Measurements from ENCODE around the gene TERT.

Gene TERT

DNA sequence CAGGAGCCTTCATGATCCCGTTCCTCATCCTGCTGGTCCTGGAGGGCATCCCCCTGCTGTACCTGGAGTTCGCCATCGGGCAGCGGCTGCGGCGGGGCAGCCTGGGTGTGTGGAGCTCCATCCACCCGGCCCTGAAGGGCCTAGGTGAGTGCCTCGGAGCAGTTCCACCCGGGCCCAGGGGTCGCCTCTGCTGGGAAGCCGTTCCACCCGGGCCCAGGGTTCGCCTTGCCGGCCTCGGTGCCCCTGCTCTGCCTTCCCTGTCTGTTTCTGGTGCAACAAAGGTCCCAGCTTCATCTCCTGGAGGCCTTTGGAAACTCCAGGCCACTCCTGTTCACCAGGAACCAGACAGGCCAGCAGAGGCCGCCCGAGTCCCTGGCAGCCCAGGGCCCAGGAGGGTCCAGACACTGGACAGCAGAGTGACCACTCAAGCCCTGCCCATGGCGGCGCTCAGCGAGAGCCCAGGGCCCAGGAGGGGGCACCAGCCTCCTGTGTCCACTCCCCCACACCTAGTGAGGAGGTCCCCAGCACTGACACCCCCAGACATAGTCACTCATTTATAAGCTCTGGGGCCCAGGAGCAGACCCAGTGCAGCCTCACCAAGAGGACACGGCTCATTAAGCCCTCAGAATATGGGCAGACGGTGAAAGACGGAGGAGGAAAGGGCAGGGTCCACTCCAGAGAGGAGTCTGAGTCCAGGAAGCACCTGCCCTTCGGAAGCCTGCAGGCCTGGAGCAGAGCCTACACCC lies 86.0 kb downstream of the TERT start:
- Histone ChIP-seq H3K9ac (ENCODE audit: low read length) (no peak overlapping the region), H3K4ac (ENCODE audit: low read depth, low read length) (no peak overlapping the region), H2BK5ac (ENCODE audit: low read length) (no peak overlapping the region), H3K18ac (ENCODE audit: low read length) (no peak overlapping the region), H2BK120ac (ENCODE audit: low read depth, low read length) (no peak overlapping the region), H3K79me1 (ENCODE audit: low read length) (no peaks in the 10 kb centered on the region), H3K4me1 (ENCODE audit: control insufficient read depth, low read depth, low read length) (no peaks in the 10 kb centered on the region), H3K4me3 (ENCODE audit: low read length) (no peak overlapping the region), H3K56ac (ENCODE audit: low read length) (no peak overlapping the region), H3K27me3 (ENCODE audit: insufficient read depth, low read length, poor library complexity) (no peaks in the 10 kb centered on the region), H4K8ac (ENCODE audit: low read depth, low read length) (no peak overlapping the region), H2AK5ac (ENCODE audit: low read length) (no peak overlapping the region), H3K79me2 (ENCODE audit: control insufficient read depth, insufficient read depth, low read length) (no peaks in the 10 kb centered on the region), H2BK15ac (replicated peaks; ENCODE audit: low read depth) (no peak overlapping the region), H3K27ac (ENCODE audit: low read depth, low read length) (no peak overlapping the region), H3K4me2 (ENCODE audit: low read length) (no peak overlapping the region), H3K23ac (ENCODE audit: low read length) (no peak overlapping the region), H3K36me3 (ENCODE audit: control insufficient read depth, insufficient read depth, low read length) (no peaks in the 10 kb centered on the region), H4K5ac (ENCODE audit: low read length) (no peak overlapping the region)
- no CpG with 5 or more reads among the region's 24 CpGs for WGBS (ENCODE audit: extremely low coverage, insufficient coverage, low lambda C conversion rate)
- DNase-seq, result no peak

DNA sequence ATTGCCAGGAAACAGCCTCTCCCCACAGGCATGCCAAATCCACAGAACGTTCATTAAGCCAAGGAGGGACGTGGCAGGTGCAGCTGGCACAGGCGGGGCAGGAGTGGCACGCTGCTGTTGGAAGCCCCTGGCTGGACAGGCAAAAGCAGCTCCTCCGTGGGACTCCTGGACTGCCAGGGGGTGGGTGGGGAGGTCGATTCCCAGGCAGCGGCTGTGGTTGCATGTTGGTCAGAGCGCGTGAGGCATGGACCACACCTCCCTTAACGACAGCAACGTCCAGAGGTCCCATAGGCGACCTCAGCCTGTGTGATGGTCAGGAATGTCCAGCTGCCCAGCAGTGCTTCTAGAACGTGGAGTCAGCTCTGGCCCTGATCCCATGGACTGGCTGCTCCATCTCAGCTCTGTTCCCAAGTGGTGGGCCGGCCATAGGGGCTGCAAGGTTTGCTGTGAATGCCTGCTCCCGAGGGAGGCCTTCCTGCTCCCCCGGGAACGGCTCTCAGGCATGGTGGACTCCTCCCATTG lies 86.6 kb downstream of the TERT start:
- no peak overlapping the region for H3K4ac ChIP-seq (ENCODE audit: low read depth, low read length)
- no peaks in the 10 kb centered on the region for H3K36me3 ChIP-seq (ENCODE audit: control insufficient read depth, insufficient read depth, low read length)
- H4K8ac ChIP-seq (ENCODE audit: low read depth, low read length), result no peak overlapping the region
- no peaks in the 10 kb centered on the region for H3K27me3 ChIP-seq (ENCODE audit: insufficient read depth, low read length, poor library complexity)
- H3K18ac ChIP-seq (ENCODE audit: low read length), result no peak overlapping the region
- H2BK15ac ChIP-seq (replicated peaks; ENCODE audit: low read depth), result no peak overlapping the region
- H4K5ac ChIP-seq (ENCODE audit: low read length), result no peak overlapping the region
- no peak overlapping the region for H3K4me2 ChIP-seq (ENCODE audit: low read length)
- H2BK5ac ChIP-seq (ENCODE audit: low read length), result no peak overlapping the region
- H2BK120ac ChIP-seq (ENCODE audit: low read depth, low read length), result no peak overlapping the region
- H3K27ac ChIP-seq (ENCODE audit: low read depth, low read length), result no peak overlapping the region
- no peak overlapping the region for H3K56ac ChIP-seq (ENCODE audit: low read length)
- H3K79me1 ChIP-seq (ENCODE audit: low read length), result no peaks in the 10 kb centered on the region
- H3K23ac ChIP-seq (ENCODE audit: low read length), result no peak overlapping the region
- no peak for DNase-seq
- no peak overlapping the region for H3K4me3 ChIP-seq (ENCODE audit: low read length)
- H3K79me2 ChIP-seq (ENCODE audit: control insufficient read depth, insufficient read depth, low read length), result no peaks in the 10 kb centered on the region
- no peaks in the 10 kb centered on the region for H3K4me1 ChIP-seq (ENCODE audit: control insufficient read depth, low read depth, low read length)
- no peak overlapping the region for H3K9ac ChIP-seq (ENCODE audit: low read length)
- H2AK5ac ChIP-seq (ENCODE audit: low read length), result no peak overlapping the region
- no CpG with 5 or more reads among the region's 17 CpGs for WGBS (ENCODE audit: extremely low coverage, insufficient coverage, low lambda C conversion rate)

DNA sequence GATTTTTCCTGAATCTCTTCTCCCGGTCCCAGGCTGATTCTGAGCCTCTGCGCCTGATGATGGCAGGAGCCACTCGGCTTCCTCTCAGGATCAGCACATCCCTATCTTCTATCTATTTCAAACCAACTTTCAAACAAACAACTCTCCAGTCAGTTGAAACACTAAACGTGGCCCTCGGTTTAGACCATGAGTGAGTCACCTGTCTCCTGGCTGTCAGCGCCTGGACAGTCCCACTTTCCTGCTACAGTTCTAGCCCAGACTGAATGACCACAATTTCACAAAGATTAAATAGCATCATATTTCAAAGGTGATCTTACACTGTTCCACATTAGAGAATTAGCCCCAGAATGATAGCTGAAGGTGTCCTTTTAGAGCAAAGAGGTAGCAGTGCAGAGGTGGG lies 87.3 kb downstream of the TERT start:
- no peaks in the 10 kb centered on the region for H3K27me3 ChIP-seq (ENCODE audit: insufficient read depth, low read length, poor library complexity)
- no peak overlapping the region for H3K23ac ChIP-seq (ENCODE audit: low read length)
- 100% methylated on average over 1 of the region's 6 CpGs for WGBS (ENCODE audit: extremely low coverage, insufficient coverage, low lambda C conversion rate)
- no peak overlapping the region for H2BK120ac ChIP-seq (ENCODE audit: low read depth, low read length)
- H4K5ac ChIP-seq (ENCODE audit: low read length), result no peak overlapping the region
- no peaks in the 10 kb centered on the region for H3K36me3 ChIP-seq (ENCODE audit: control insufficient read depth, insufficient read depth, low read length)
- H2BK15ac ChIP-seq (replicated peaks; ENCODE audit: low read depth), result no peak overlapping the region
- H4K8ac ChIP-seq (ENCODE audit: low read depth, low read length), result no peak overlapping the region
- no peaks in the 10 kb centered on the region for H3K79me1 ChIP-seq (ENCODE audit: low read length)
- H3K56ac ChIP-seq (ENCODE audit: low read length), result no peak overlapping the region
- H3K4me1 ChIP-seq (ENCODE audit: control insufficient read depth, low read depth, low read length), result no peaks in the 10 kb centered on the region
- no peak overlapping the region for H3K27ac ChIP-seq (ENCODE audit: low read depth, low read length)
- H3K4me2 ChIP-seq (ENCODE audit: low read length), result no peak overlapping the region
- DNase-seq, result no peak
- H2AK5ac ChIP-seq (ENCODE audit: low read length), result no peak overlapping the region
- no peak overlapping the region for H3K4ac ChIP-seq (ENCODE audit: low read depth, low read length)
- H3K9ac ChIP-seq (ENCODE audit: low read length), result no peak overlapping the region
- no peak overlapping the region for H2BK5ac ChIP-seq (ENCODE audit: low read length)
- no peak overlapping the region for H3K4me3 ChIP-seq (ENCODE audit: low read length)
- no peaks in the 10 kb centered on the region for H3K79me2 ChIP-seq (ENCODE audit: control insufficient read depth, insufficient read depth, low read length)
- H3K18ac ChIP-seq (ENCODE audit: low read length), result no peak overlapping the region

DNA sequence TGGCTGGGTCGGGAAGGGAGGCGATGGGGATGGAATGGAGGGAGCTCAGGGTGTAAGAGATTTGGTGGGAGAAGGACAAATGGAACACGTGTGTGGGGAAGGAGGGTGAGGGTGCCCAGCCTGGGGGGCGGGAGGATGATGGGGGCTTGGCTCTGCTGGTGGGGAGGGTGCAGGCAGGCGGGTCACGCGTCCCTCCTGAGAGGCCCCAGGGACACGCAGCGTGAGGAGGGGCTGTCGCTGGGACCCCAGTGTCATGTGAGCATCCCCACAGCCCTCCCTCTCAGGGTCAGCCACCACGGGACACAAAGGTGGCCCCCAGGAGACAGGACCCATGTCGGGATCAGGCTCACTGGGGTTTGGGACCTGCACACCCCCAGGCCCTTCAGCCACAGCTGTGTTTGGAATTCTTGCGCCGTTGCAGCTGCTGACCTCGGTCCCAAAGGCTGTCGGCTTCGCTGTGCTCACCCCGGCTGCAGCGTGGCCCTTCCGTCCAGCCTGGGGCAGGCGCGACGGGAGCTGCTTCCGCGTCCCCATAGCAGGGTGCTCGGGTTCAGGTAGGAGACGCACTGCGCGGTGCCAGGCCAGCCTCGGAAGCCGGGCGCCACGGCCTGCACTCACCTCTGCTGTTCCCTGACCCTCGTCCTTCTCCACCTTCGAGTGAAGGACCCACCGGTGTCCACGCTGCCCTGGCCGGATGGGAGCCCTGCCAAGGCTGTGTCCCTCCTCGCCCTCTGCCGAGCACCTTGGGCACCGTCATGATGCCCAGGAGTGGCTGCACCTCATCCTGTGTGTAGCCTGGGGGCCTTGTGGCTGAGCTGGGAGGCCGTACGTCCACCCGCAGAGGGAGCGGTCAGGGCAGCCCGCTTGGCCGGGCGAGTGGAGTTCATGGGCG lies 88.1 kb downstream of the TERT start:
- no peak overlapping the region for H2BK15ac ChIP-seq (replicated peaks; ENCODE audit: low read depth)
- no peak overlapping the region for H3K18ac ChIP-seq (ENCODE audit: low read length)
- H3K27me3 ChIP-seq (ENCODE audit: insufficient read depth, low read length, poor library complexity), result no peaks in the 10 kb centered on the region
- no peak overlapping the region for H3K56ac ChIP-seq (ENCODE audit: low read length)
- H3K4me1 ChIP-seq (ENCODE audit: control insufficient read depth, low read depth, low read length), result no peaks in the 10 kb centered on the region
- no peaks in the 10 kb centered on the region for H3K36me3 ChIP-seq (ENCODE audit: control insufficient read depth, insufficient read depth, low read length)
- H4K8ac ChIP-seq (ENCODE audit: low read depth, low read length), result no peak overlapping the region
- no peak overlapping the region for H2BK120ac ChIP-seq (ENCODE audit: low read depth, low read length)
- no peak overlapping the region for H2BK5ac ChIP-seq (ENCODE audit: low read length)
- H4K5ac ChIP-seq (ENCODE audit: low read length), result no peak overlapping the region
- no peak for DNase-seq
- H3K23ac ChIP-seq (ENCODE audit: low read length), result no peak overlapping the region
- H3K4ac ChIP-seq (ENCODE audit: low read depth, low read length), result no peak overlapping the region
- H2AK5ac ChIP-seq (ENCODE audit: low read length), result no peak overlapping the region
- no peaks in the 10 kb centered on the region for H3K79me1 ChIP-seq (ENCODE audit: low read length)
- H3K79me2 ChIP-seq (ENCODE audit: control insufficient read depth, insufficient read depth, low read length), result no peaks in the 10 kb centered on the region
- WGBS (ENCODE audit: extremely low coverage, insufficient coverage, low lambda C conversion rate), result no CpG with 5 or more reads among the region's 49 CpGs
- no peak overlapping the region for H3K4me3 ChIP-seq (ENCODE audit: low read length)
- no peak overlapping the region for H3K27ac ChIP-seq (ENCODE audit: low read depth, low read length)
- H3K4me2 ChIP-seq (ENCODE audit: low read length), result no peak overlapping the region
- H3K9ac ChIP-seq (ENCODE audit: low read length), result no peak overlapping the region

DNA sequence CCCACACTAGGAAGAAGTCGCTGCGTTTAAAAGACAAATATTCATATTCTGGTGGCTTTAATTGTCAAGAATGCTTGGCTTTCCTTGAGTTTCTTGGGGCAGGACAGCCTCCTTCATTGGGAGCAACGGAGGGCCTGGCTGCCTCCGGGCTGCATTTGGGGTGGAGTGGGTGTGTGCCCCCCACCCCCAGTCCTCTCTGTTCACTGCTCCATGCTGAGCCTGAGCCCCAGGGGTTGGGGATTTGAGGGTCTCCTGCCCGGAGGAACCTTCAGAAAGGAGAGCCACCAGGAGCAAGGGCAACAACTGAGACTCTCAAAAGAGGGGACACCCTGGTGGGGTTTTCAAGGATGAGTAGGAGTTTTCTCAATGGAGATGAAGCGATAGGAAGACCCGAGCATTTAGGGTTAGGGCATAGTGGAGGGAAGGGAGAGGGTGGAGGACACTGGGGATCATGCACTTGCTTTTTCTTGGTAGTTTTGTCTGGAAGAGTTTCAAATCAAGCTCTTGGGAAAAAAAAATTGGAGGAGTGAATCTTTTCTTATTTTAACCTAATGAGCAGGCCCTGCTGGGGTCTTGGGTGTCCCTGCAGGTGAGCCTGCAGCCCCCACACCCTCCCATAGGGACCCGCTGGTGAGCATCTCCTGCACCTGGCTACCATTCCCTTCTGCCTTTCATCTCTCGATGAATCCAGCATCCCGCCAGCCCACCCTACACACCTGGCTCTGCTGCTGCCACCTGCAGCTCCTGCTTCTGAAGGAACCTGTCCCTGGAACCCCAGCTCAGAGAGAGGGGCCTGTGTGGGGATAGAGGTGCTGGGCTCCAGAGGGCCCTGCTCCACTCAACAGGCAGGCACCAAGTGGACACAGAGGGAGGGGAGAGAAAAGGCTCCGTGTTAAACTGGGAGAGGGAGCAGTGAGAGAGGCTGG lies 89.3 kb downstream of the TERT start:
- no peak overlapping the region for H2BK5ac ChIP-seq (ENCODE audit: low read length)
- no peak overlapping the region for H2BK120ac ChIP-seq (ENCODE audit: low read depth, low read length)
- no CpG with 5 or more reads among the region's 11 CpGs for WGBS (ENCODE audit: extremely low coverage, insufficient coverage, low lambda C conversion rate)
- no peak overlapping the region for H4K8ac ChIP-seq (ENCODE audit: low read depth, low read length)
- H3K27ac ChIP-seq (ENCODE audit: low read depth, low read length), result no peak overlapping the region
- no peak overlapping the region for H3K4me2 ChIP-seq (ENCODE audit: low read length)
- H4K5ac ChIP-seq (ENCODE audit: low read length), result no peak overlapping the region
- H3K23ac ChIP-seq (ENCODE audit: low read length), result no peak overlapping the region
- no peak for DNase-seq
- no peaks in the 10 kb centered on the region for H3K27me3 ChIP-seq (ENCODE audit: insufficient read depth, low read length, poor library complexity)
- no peaks in the 10 kb centered on the region for H3K79me2 ChIP-seq (ENCODE audit: control insufficient read depth, insufficient read depth, low read length)
- H3K36me3 ChIP-seq (ENCODE audit: control insufficient read depth, insufficient read depth, low read length), result no peaks in the 10 kb centered on the region
- no peak overlapping the region for H3K4ac ChIP-seq (ENCODE audit: low read depth, low read length)
- no peak overlapping the region for H2AK5ac ChIP-seq (ENCODE audit: low read length)
- H3K79me1 ChIP-seq (ENCODE audit: low read length), result no peaks in the 10 kb centered on the region
- H3K4me1 ChIP-seq (ENCODE audit: control insufficient read depth, low read depth, low read length), result no peaks in the 10 kb centered on the region
- no peak overlapping the region for H2BK15ac ChIP-seq (replicated peaks; ENCODE audit: low read depth)
- no peak overlapping the region for H3K18ac ChIP-seq (ENCODE audit: low read length)
- H3K56ac ChIP-seq (ENCODE audit: low read length), result no peak overlapping the region
- H3K4me3 ChIP-seq (ENCODE audit: low read length), result no peak overlapping the region
- H3K9ac ChIP-seq (ENCODE audit: low read length), result no peak overlapping the region

Measured in mesendoderm (in vitro differentiated cells).